ENCODE measurements around the gene SLC6A19. TPM values are rescaled to one million over a fixed set of nuclear protein-coding genes. Genes with fewer than 3 reads are reported as not detected.

Gene SLC6A19
- total RNA-seq, 6 experiments from 2014 or later, result not detected

- no peaks in the 10 kb centered on the region for H3K9me3 Mint-ChIP-seq
- peaks cover 9% of the 10 kb centered on the region for H3K27me3 Mint-ChIP-seq (ENCODE audit: insufficient read depth)
- no peaks in the 10 kb centered on the region for H3K36me3 Mint-ChIP-seq (ENCODE audit: low read depth)
- no peak for DNase-seq
- no peaks in the 10 kb centered on the region for H3K4me1 Mint-ChIP-seq (ENCODE audit: low read depth)
- H3K4me3 Mint-ChIP-seq, result no peak overlapping the region
- TF ChIP-seq CTCF (IDR thresholded peaks at IDR 0.05), result no peak
- no peak overlapping the region for H3K27ac Mint-ChIP-seq
Observed at GRCh38 chr5:1179383-1179715, 22.0 kb upstream of the SLC6A19 start.

GRCh38 chr5:1180096-1180495, 21.3 kb upstream of the SLC6A19 start:
- no peak for TF ChIP-seq CTCF (IDR thresholded peaks at IDR 0.05)
- H3K27ac Mint-ChIP-seq, result no peak overlapping the region
- no peak overlapping the region for H3K4me3 Mint-ChIP-seq
- peaks cover 9% of the 10 kb centered on the region for H3K27me3 Mint-ChIP-seq (ENCODE audit: insufficient read depth)
- H3K36me3 Mint-ChIP-seq (ENCODE audit: low read depth), result no peaks in the 10 kb centered on the region
- H3K4me1 Mint-ChIP-seq (ENCODE audit: low read depth), result no peaks in the 10 kb centered on the region
- no peaks in the 10 kb centered on the region for H3K9me3 Mint-ChIP-seq
- no peak for DNase-seq

- Mint-ChIP-seq H3K4me1 (ENCODE audit: low read depth) (no peaks in the 10 kb centered on the region), H3K4me3 (no peak overlapping the region), H3K27me3 (ENCODE audit: insufficient read depth) (peaks cover 9% of the 10 kb centered on the region), H3K9me3 (no peaks in the 10 kb centered on the region), H3K27ac (no peak overlapping the region), H3K36me3 (ENCODE audit: low read depth) (no peaks in the 10 kb centered on the region)
- TF ChIP-seq CTCF (IDR thresholded peaks at IDR 0.05), result no peak
- no peak for DNase-seq
Observed at GRCh38 chr5:1180841-1181271, 20.5 kb upstream of the SLC6A19 start.

GRCh38 chr5:1181451-1182359, 19.7 kb upstream of the SLC6A19 start:
- DNase-seq, result no peak
- Mint-ChIP-seq H3K4me1 (ENCODE audit: low read depth) (no peaks in the 10 kb centered on the region), H3K27me3 (ENCODE audit: insufficient read depth) (peaks cover 9% of the 10 kb centered on the region), H3K4me3 (no peak overlapping the region), H3K27ac (no peak overlapping the region), H3K36me3 (ENCODE audit: low read depth) (no peaks in the 10 kb centered on the region), H3K9me3 (no peaks in the 10 kb centered on the region)
- TF ChIP-seq CTCF (IDR thresholded peaks at IDR 0.05), result no peak

GRCh38 chr5:1182360-1182632, 19.1 kb upstream of the SLC6A19 start:
- Mint-ChIP-seq H3K4me3 (no peak overlapping the region), H3K36me3 (ENCODE audit: low read depth) (no peaks in the 10 kb centered on the region), H3K27me3 (ENCODE audit: insufficient read depth) (peaks cover 9% of the 10 kb centered on the region), H3K27ac (no peak overlapping the region), H3K4me1 (ENCODE audit: low read depth) (no peaks in the 10 kb centered on the region), H3K9me3 (no peaks in the 10 kb centered on the region)
- DNase-seq, result no peak
- TF ChIP-seq CTCF (IDR thresholded peaks at IDR 0.05), result no peak
